Measurements from ENCODE around the gene NBPF6.
"Not testable (repeated sequence)": the region's sequence is repeated elsewhere in the genome, so short reads cannot be mapped to it uniquely, and the experiment has no call there.

NBPF6 gene

DNA sequence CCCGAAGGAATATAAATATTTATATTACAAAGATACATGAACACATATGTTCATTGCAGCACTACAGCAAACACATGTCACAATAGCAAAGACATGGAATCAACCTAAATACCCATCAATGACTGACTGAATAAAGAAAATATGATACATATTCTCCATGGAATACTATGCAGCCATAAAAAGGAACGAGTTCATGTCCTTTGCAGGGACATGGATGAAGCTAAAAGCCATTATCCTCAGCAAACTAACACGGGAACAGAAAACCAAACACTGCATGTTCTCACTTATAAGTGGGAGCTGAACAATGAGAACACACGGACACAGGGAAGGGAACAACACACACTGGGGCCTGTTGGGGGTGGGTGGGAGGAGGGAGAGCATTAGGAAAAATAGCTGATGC lies 46.7 kb downstream of the NBPF6 start:
- DNase-seq (ENCODE audit: low read depth): not testable (repeated sequence)

DNA sequence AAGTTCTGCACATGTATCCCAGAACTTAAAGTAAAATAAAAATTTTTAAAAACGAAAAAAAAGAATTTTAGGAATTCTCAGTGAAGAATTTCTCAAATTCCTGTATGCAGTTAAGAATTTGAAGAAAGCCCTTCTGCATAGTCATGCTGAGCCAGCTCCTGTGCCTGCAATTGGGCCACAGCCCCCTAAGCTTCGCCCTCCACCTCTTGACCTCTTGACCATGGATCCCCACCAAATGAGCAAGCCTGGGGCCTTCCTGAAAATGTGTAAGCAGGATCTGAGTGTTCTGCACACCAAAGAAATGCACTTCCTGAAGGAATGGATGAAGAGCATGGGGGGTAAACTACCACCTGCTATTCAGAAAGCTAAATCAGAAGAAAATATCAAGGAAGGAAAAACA lies 52.0 kb downstream of the NBPF6 start:
- no peak for DNase-seq (ENCODE audit: low read depth)

DNA sequence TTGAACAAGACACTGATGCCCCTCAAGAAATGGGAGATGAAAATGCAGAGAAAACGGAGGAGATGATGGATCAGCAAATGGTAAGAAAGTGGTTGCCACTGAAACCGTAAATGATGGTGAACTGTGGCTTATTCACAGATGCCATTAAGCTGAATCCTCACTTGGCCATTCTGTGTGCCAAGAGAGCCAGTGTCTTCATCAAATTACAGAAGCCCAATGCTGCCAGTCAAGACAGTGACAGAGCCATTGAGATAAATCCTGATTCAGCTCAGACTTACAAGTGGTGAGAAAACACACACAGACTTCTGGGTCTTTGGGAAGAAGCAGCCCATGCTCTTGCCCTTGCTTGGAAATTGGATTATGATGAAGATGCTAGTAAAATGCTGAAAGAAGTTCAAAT lies 52.5 kb downstream of the NBPF6 start:
- no peak for DNase-seq (ENCODE audit: low read depth)

DNA sequence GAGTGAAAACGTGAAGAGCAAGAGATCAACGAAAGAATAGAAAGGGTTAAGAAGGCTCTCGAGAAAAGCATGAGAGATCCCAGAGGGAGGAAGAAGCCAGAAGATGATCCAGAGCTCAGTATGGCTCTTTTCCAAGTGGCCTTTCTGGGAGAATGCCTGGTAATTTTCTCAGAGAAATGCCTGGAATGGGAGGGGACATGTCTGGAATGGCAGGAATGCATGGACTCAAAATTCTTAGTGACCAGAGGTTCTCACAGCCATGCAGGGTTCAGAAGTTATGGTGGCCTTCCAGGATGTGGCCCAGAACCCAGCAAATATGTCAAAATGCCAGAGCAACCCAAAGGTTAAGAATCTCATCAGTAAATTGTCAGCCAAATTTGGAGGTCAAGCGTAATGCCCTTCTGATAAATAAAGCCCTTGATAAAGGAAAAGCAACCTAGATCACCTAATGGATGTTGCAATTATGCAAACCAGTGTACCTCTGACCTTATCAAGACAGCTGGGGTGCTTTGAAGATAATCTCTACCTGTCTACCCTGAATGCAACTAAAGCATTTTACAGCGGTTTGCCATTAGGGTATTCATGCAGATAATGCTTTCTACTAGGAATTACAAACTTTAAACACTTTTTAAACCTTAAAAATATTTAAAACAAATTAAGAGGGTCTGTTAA lies 53.1 kb downstream of the NBPF6 start:
- no peak for DNase-seq (ENCODE audit: low read depth)

DNA sequence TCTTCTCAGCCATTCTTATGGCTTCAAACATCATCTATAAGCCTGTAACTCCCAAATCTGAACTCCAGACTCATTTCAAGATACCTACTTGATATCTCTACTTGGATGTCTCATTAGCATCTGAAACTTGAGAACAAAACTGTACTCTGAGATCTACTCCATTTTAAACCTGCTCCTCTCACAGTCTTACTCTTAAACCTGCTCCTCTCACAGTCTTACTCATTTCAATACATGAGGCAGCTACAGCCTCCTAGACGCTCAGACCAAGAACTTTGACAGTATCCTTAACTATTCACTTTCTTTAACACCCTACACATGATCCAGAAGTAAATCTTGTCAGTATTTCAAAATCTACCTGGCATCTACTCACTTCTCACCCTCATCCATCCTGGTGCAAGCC lies 54.3 kb downstream of the NBPF6 start:
- DNase-seq (ENCODE audit: low read depth): no peak

DNA sequence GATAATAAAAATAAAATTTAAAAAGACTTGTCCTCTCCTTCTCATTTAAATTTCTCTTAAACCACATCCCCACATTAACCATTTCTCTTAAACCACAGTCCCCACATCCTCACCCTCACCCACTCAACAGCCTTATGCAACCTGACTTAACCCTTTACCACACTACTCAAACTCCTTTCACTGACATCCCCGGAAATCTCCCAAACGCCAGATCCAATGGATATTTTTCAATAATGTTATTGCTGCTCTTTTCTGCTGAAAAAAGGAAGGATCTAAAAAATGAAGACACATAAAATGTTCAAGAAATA lies 55.6 kb downstream of the NBPF6 start:
- DNase-seq (ENCODE audit: low read depth): no peak

DNA sequence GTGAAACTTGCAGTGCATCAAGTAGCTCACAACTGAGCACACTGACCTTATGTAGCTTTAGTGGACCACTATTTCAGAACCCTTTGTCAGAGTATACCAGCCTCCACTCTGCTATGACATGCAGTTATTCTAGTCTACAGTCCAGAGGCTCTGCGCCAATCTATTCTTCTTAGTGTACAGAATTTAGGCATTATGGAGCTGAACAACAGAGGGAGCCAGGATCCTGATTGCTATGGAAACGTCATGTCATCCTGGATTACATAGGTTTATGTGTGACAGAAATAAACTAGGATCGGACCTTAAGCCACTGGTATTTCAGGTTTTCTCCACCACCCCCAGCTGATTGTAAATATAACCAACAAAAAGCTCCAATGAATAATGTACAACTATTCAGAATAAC lies 61.6 kb downstream of the NBPF6 start:
- DNase-seq (ENCODE audit: low read depth): no peak

DNA sequence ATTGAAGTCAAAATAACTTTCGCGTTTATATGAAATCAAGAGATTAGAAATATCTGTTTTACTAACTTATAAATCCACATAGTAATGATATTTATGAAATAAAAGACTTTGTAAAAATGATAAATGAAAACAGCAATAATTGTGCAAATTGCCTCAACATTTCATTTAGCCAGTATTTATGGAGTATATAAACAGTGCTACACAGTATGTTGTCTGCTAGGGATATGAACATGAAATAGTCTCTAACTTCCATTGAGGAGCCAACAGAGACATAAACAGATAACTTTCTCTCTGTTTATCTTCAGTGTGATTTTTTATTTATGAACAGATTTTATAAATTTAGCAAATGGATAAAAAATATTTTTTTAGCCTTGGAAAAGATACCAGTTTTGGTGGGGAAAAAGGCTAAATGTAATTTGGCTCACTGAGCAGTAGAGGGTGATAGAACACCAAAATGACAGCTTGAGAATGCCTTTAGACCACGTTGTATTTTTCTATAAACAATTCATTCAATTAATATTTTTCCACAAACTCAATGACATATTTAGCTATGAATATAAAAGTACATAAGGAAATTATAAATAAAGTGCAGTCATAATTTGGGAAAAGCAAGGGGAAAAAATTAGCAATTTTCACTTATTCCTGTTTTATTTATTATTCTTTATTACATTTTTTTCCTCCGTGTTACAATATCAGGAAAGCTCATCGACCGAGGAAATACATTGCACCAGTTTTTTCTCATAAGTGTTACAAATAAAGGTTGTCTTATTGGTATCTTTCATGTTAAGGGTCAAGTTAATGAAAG lies 62.3 kb downstream of the NBPF6 start:
- no peak for DNase-seq (ENCODE audit: low read depth)

DNA sequence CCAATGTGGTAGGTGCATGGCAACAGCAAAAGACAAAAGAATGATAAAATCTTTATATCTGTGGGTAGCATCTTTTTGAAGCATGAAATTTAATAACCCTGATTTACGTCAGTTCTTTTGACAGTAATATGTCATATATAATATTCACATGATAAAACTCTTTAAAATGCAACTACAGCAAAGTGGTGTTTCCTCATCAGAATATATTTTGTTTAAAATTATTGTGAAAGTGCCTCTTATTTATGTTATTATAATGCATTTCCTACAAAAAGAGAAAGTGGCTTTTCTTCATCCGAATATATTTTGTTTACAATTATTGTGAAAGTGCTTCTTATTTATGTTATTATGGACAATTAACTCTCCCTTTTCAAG lies 62.9 kb downstream of the NBPF6 start:
- no peak for DNase-seq (ENCODE audit: low read depth)

DNA sequence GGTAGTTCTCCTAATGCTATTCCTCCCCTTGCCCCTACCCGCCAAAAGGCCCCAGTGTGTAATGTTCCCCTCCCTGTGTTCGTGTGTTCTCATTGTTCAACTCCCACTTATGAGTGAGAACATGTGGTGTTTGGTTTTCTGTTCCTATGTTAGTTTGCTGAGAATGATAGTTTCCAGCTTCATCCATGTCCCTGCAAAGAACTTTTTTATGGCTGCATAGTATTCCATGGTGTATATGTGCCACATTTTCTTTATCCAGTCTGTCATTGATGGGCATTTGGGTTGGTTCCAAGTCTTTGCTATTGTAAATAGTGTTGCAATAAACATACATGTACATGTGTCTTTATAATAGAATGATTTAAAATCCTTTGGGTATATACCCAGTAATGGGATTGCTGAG lies 63.8 kb downstream of the NBPF6 start:
- not testable (repeated sequence) for DNase-seq (ENCODE audit: low read depth)

DNA sequence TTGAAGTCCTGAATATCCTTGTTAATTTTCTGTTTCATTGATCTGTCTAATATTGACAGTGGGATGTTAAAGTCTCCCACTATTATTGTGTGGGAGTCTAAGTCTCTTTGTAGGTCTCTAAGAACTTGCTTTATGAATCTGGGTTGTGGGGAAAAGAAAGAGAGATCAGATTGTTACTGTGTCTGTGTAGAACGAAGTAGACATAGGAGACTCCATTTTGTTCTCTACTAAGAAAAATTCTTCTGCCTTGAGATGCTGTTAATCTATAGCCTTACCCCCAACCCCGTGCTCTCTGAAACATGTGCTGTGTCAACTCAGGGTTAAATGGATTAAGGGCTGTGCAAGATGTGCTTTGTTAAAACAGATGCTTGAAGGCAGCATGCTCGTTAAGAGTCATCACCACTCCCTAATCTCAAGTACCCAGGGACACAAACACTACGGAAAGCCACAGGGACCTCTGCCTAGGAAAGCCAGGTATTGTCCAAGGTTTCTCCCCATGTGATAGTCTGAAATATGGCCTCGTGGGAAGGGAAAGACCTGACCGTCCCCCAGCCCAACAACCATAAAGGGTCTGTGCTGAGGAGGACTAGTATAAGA lies 67.3 kb downstream of the NBPF6 start:
- not testable (repeated sequence) for DNase-seq (ENCODE audit: low read depth)
